CD4-positive, alpha-beta T cell (primary cell): ENCODE measurements around the gene TEAD3. TPM values are rescaled to one million over a fixed set of nuclear protein-coding genes. Genes with fewer than 3 reads are reported as not detected.
A peak's percentile ranks its signal among the peaks of the same experiment; 100 is the strongest.

ENCODE experiments used
- ATAC-seq: fragments of 200-7000 bp; cut with Tn5 transposase; one replicate; pipeline ENCODE4 v1.10.0; 2022; ENCODE audit warnings: mild to moderate bottlenecking; ENCODE audit not compliant: poor library complexity
- CTCF ChIA-PET: fragments of 350-600 bp; sonication (Branson Sonifier 250); formaldehyde crosslinking; loops from one replicate; lab custom pipeline; 2021; ENCODE audit warnings: antibody characterized with exemption, inconsistent platforms; lab: Charles Lee
- POLR2A ChIA-PET: fragments of 350-600 bp; sonication (Branson Sonifier 250); formaldehyde crosslinking; loops from one replicate; lab custom pipeline; 2021; ENCODE audit warnings: antibody characterized with exemption, inconsistent platforms; lab: Charles Lee
- DNase-seq, 14 experiments: peaks; one replicate each; pipeline ENCODE4 v3.0.0-alpha.2; 2013 to 2020; ENCODE audit warnings: mixed read lengths in 2 of 14
- H3K27ac ChIP-seq, 2 donors: one replicate each; pipeline versions ENCODE4 v1.5.1 to v1.7.0; 2013; ENCODE audit warnings: low read length in 2 of 2, low read depth in 1 of 2, mild to moderate bottlenecking in 1 of 2
- H3K27me3 ChIP-seq, 2 experiments: 1 replicate in 1 of 2; 2 replicates in 1 of 2; pipeline versions ENCODE4 v1.6.1 to v1.7.0; 2013; ENCODE audit warnings: low read length in 2 of 2, control low read depth in 1 of 2, mild to moderate bottlenecking in 1 of 2, moderate library complexity in 1 of 2; ENCODE audit not compliant: insufficient read depth in 2 of 2, control insufficient read depth in 1 of 2
- H3K36me3 ChIP-seq: one replicate; pipeline ENCODE4 v1.6.1; 2013; ENCODE audit warnings: low read length, control low read depth; ENCODE audit not compliant: insufficient read depth
- H3K4me1 ChIP-seq: one replicate; pipeline ENCODE4 v1.6.1; 2013; ENCODE audit warnings: low read length, control low read depth; ENCODE audit not compliant: insufficient read depth
- H3K4me3 ChIP-seq: one replicate; pipeline ENCODE4 v1.5.1; 2013; ENCODE audit warnings: mild to moderate bottlenecking, low read length, moderate library complexity
- H3K9me3 ChIP-seq, 2 experiments: 1 replicate in 1 of 2; 2 replicates in 1 of 2; pipeline versions ENCODE4 v1.6.1 to v1.7.0; 2013; ENCODE audit warnings: low read length in 2 of 2, mild to moderate bottlenecking in 2 of 2, control low read depth in 1 of 2, moderate library complexity in 1 of 2; ENCODE audit not compliant: control insufficient read depth in 1 of 2, insufficient read depth in 1 of 2
- H3K27ac Mint-ChIP-seq: one replicate; pipeline ENCODE4 v1.8.0; 2020; ENCODE audit warnings: mixed read lengths
- H3K27me3 Mint-ChIP-seq: one replicate; pipeline ENCODE4 v1.8.0; 2021; ENCODE audit warnings: mixed read lengths
- H3K36me3 Mint-ChIP-seq: one replicate; pipeline ENCODE4 v1.8.0; 2021; ENCODE audit warnings: low read depth, mixed read lengths
- H3K4me1 Mint-ChIP-seq: one replicate; pipeline ENCODE4 v1.8.0; 2021; ENCODE audit warnings: low read depth, mixed read lengths
- H3K4me3 Mint-ChIP-seq: one replicate; pipeline ENCODE4 v1.8.0; 2020; ENCODE audit warnings: mild to moderate bottlenecking, mixed read lengths
- H3K9me3 Mint-ChIP-seq: one replicate; pipeline ENCODE4 v1.8.0; 2020; ENCODE audit warnings: mixed read lengths
- intact Hi-C, 2 experiments: fragments of 100-400 bp; cut with DNase I in 1 of 2; cut with micrococcal nuclease in 1 of 2; formaldehyde crosslinking; loops; one replicate each; pipeline versions ENCODE4 v1.15.1 to v1.9.0; 2023 to 2025; cut with DNase I, micrococcal nuclease
- total RNA-seq, 174 experiments: library from RNA in 2 of 174; stranded (reverse) in 2 of 174; gene quantifications; one replicate each; pipeline ENCODE4 v1.2.3 and lab custom pipeline; 2021 to 2026
- TF ChIP-seq, protein P1 (sequence below): fragments of 200-600 bp; IDR thresholded peaks from one replicate; pipeline ENCODE4 v1.8.0; 2022; ENCODE audit warnings: antibody characterized with exemption, mild to moderate bottlenecking

TEAD3 gene
- total RNA-seq, 2 experiments from 2014 or later = 0.11 TPM; not detected in 1

DNA sequence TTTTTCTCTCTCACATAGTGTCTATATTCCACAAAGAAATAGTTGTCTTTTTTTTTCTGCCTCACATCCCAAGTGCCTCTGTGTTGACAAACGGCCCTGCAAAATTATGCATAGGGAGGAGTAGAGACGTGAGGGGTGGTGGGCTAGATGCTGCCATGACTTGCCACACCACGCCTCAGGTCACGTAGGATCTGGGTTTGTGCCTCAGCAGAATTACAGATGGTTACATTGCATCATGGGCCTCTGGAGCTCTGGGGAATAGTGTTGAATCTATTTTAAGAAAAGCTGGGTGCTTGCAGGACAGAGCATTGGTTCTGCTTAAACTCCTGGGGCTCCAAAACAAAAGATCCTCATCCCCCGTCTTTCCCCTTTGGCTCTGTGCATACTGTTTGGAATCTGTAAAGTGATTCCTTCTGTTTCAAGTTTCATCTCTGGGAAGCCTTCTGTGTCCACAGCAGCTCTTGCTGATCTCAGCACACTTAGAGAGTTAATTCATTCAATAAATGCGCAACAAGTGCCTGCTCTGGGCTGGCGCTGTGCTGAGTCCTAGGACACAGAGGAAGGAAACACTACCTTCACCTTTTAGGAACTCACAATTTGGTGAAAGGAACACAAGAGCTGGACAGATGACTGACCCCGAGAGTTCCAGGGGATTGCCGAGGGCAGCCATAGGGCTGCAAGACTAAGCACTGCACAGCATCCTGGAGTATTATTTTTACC is 42.3 kb downstream of the TEAD3 start:
- H3K36me3 Mint-ChIP-seq = peaks cover 33% of the 10 kb centered on the region
- peaks cover 30% of the 10 kb centered on the region for H3K36me3 ChIP-seq
- H3K27ac ChIP-seq = no peak overlapping the region
- no peaks in the 10 kb centered on the region for H3K27me3 Mint-ChIP-seq
- DNase-seq (no peak), ATAC-seq (no peak)
- TF ChIP-seq, protein P1, sequence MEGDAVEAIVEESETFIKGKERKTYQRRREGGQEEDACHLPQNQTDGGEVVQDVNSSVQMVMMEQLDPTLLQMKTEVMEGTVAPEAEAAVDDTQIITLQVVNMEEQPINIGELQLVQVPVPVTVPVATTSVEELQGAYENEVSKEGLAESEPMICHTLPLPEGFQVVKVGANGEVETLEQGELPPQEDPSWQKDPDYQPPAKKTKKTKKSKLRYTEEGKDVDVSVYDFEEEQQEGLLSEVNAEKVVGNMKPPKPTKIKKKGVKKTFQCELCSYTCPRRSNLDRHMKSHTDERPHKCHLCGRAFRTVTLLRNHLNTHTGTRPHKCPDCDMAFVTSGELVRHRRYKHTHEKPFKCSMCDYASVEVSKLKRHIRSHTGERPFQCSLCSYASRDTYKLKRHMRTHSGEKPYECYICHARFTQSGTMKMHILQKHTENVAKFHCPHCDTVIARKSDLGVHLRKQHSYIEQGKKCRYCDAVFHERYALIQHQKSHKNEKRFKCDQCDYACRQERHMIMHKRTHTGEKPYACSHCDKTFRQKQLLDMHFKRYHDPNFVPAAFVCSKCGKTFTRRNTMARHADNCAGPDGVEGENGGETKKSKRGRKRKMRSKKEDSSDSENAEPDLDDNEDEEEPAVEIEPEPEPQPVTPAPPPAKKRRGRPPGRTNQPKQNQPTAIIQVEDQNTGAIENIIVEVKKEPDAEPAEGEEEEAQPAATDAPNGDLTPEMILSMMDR = no peak
- H3K4me3 ChIP-seq = no peak overlapping the region
- POLR2A ChIA-PET = interaction anchor here (0.5 to 1.0 kb wide), 2 partner anchors 11 to 165 kb away, joined by 3 read pairs; no protein-coding TSS in a partner anchor
- no peaks in the 10 kb centered on the region for H3K9me3 ChIP-seq
- H3K4me1 ChIP-seq = peaks cover 29% of the 10 kb centered on the region
- H3K27me3 ChIP-seq = no peaks in the 10 kb centered on the region
- H3K4me3 Mint-ChIP-seq = peak overlapping the region; percentile 80
- no peaks in the 10 kb centered on the region for H3K9me3 Mint-ChIP-seq
- intact Hi-C loops = loop anchor here (1.0 to 5.0 kb wide), 4 partner anchors 11 to 283 kb away; partner anchors contain the start of gene ARMC12 (in 1 of the 2)
- no peak overlapping the region for H3K27ac Mint-ChIP-seq
- CTCF ChIA-PET = interaction anchor here (1.2 kb wide), 1 partner anchor 112 kb away, joined by 3 read pairs; the partner anchor contains the start of gene PPARD
- H3K4me1 Mint-ChIP-seq = peaks cover 39% of the 10 kb centered on the region

DNA sequence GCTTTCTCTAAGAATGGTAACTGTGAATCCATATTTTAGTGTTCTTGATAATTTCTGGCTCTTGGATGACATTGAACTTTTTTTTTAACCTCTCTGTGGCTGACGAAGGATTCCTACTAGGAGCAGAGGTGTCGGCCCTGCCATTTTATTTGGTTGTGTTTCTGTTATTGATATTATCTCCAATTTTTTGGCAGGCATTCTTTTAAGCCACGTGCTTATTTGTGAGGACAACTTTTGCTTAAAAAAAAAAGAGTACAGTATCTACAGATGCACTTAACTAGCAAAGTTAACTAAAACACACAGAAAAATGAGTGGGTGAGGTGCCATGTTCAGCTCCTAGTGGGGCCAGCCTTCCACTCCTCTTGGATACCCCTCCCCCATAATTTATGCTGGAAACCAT is 43.6 kb downstream of the TEAD3 start:
- no peak for ATAC-seq
- TF ChIP-seq, protein P1 = no peak
- Mint-ChIP-seq H3K4me3 (peak overlapping the region; percentile 89), H3K9me3 (no peaks in the 10 kb centered on the region), H3K27me3 (no peaks in the 10 kb centered on the region), H3K36me3 (peaks cover 24% of the 10 kb centered on the region), H3K4me1 (peaks cover 43% of the 10 kb centered on the region), H3K27ac (peak overlapping the region; percentile 71)
- intact Hi-C loops = loop anchor here (5.0 kb wide), 3 partner anchors 36 to 284 kb away; partner anchors contain the start of gene ARMC12 (in 1 of the 2)
- Histone ChIP-seq H3K27ac (no peak overlapping the region), H3K4me3 (peak overlapping the region; percentile 68), H3K27me3 (no peaks in the 10 kb centered on the region), H3K36me3 (peaks cover 22% of the 10 kb centered on the region), H3K9me3 (no peaks in the 10 kb centered on the region), H3K4me1 (peaks cover 34% of the 10 kb centered on the region)
- POLR2A ChIA-PET = interaction anchor here (0.6 to 2.9 kb wide), 9 partner anchors 12 to 156 kb away, joined by 3 to 32 read pairs (median 9); partner anchors contain the start of genes DEF6, PPARD and RPL10A
- DNase-seq = no peak
- CTCF ChIA-PET = interaction anchor here (0.6 to 6.8 kb wide), 3 partner anchors 110 to 187 kb away, joined by 4 to 73 read pairs (median 5); partner anchors contain the start of gene PPARD

DNA sequence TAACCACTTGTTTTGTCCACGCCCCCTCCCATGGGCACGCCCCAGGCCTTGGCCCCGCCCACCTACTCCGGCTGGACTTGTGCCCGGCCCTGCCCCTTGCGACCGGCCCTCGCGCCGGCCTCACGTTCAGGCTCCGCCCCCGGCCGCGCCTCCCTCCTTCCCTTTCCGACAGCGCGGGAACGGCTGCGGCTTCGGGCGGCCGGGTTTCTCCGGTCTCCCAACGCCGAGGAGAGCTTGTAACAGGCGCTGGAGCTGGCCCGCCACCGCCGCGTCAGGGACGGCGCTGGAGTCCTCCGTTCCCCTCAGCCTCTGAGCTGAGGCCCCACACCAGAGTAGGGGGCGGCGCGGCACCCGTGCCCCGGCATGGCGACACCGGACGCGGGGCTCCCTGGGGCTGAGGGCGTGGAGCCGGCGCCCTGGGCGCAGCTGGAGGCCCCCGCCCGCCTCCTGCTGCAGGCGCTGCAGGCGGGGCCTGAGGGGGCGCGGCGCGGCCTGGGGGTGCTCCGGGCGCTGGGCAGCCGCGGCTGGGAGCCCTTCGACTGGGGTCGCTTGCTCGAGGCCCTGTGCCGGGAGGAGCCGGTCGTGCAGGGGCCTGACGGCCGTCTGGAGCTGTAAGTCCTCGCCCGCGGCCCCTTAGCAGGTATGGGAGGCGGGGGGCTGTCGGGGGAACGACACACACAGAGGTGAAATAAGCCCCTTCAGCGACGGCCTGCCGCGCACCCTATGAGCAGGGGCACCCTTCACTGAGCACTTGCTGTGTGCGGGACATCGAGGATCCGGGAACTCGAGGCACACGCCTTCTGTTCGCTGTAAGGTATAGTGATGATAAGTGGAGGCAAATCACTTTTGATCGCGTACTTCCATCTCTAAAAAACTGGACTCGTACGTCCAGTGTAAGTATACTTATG is 44.4 kb downstream of the TEAD3 start, which contains the start of gene FANCE:
Gene FANCE (plus strand): TSS at position 156 of the 908 bp plus-strand sequence. CDS start 208 bp downstream, at position 364.
- Histone ChIP-seq H3K36me3 (peaks cover 14% of the 10 kb centered on the region), H3K27me3 (no peaks in the 10 kb centered on the region), H3K4me1 (peaks cover 34% of the 10 kb centered on the region), H3K4me3 (peak within 1 kb of the TSS; percentile 68), H3K27ac (peak within 1 kb of the TSS; percentile 27 to 55), H3K9me3 (no peaks in the 10 kb centered on the region)
- ChIA-PET POLR2A (interaction anchor here (0.6 to 2.9 kb wide), 14 partner anchors 13 to 172 kb away, joined by 3 to 32 read pairs (median 4); partner anchors contain the start of genes DEF6, PPARD, RPL10A and TEAD3), CTCF (interaction anchor here (1.7 to 6.8 kb wide), 4 partner anchors 16 to 156 kb away, joined by 4 to 75 read pairs (median 50); partner anchors contain the start of genes DEF6, PPARD and RPL10A)
- Mint-ChIP-seq H3K36me3 (peaks cover 16% of the 10 kb centered on the region), H3K27ac (peak within 1 kb of the TSS; percentile 77), H3K27me3 (no peaks in the 10 kb centered on the region), H3K9me3 (no peaks in the 10 kb centered on the region), H3K4me1 (peaks cover 43% of the 10 kb centered on the region), H3K4me3 (peak within 1 kb of the TSS; percentile 89)
- intact Hi-C loops = loop anchor here (5.0 kb wide), 3 partner anchors 35 to 285 kb away; partner anchors contain the start of gene ARMC12 (in 1 of the 2)
- DNase-seq (peak; percentile 67 to 95 (median 84)), ATAC-seq (peak; percentile 75)
- TF ChIP-seq, protein P1 = no peak
